NCI-H2171 (cell line): ENCODE measurements around the gene GOLGA6L26.
"Not testable (repeated sequence)": the region's sequence is repeated elsewhere in the genome, so short reads cannot be mapped to it uniquely, and the experiment has no call there.

Source experiments
- DNase-seq: peaks from one replicate; lab custom pipeline; 2025; lab: John Stamatoyannopoulos, UW

Gene GOLGA6L26

GRCh38 chr15:23334096-23334495 is at the start of gene GOLGA6L26:
Gene GOLGA6L26 (minus strand): TSS chr15:23334196. CDS start chr15:23334135, 61 bp downstream.
- DNase-seq = not testable (repeated sequence)

- DNase-seq = not testable (repeated sequence)
These were observed 47.2 kb upstream of the GOLGA6L26 start for GRCh38 chr15:23381192-23381591.

- not testable (repeated sequence) for DNase-seq
These were observed 46.7 kb upstream of the GOLGA6L26 start for GRCh38 chr15:23380700-23381099.

- not testable (repeated sequence) for DNase-seq
These were observed 45.0 kb upstream of the GOLGA6L26 start for GRCh38 chr15:23378946-23379345.

- DNase-seq = not testable (repeated sequence)
These were observed 40.2 kb upstream of the GOLGA6L26 start for GRCh38 chr15:23374226-23374625.

GRCh38 chr15:23372891-23373600 is 39.0 kb upstream of the GOLGA6L26 start:
- DNase-seq = not testable (repeated sequence)

GRCh38 chr15:23372284-23372683 is 38.3 kb upstream of the GOLGA6L26 start:
- no peak for DNase-seq

GRCh38 chr15:23371868-23372267 is 37.9 kb upstream of the GOLGA6L26 start:
- not testable (repeated sequence) for DNase-seq

- DNase-seq = not testable (repeated sequence)
These were observed 37.1 kb upstream of the GOLGA6L26 start for GRCh38 chr15:23371134-23371533.

GRCh38 chr15:23370578-23370977 is 36.6 kb upstream of the GOLGA6L26 start:
- no peak for DNase-seq

- not testable (repeated sequence) for DNase-seq
These were observed 30.3 kb upstream of the GOLGA6L26 start for GRCh38 chr15:23364261-23364660.

- DNase-seq = not testable (repeated sequence)
These were observed 28.6 kb upstream of the GOLGA6L26 start for GRCh38 chr15:23362622-23363021.

- DNase-seq = not testable (repeated sequence)
These were observed 20.5 kb upstream of the GOLGA6L26 start, which contains the start of gene GOLGA8S for GRCh38 chr15:23354448-23354847. Gene GOLGA8S (plus strand): TSS chr15:23354748. CDS start chr15:23354810, 62 bp downstream.

GRCh38 chr15:23311233-23311632 is 22.8 kb downstream of the GOLGA6L26 start:
- not testable (repeated sequence) for DNase-seq

- not testable (repeated sequence) for DNase-seq
These were observed 28.1 kb downstream of the GOLGA6L26 start for GRCh38 chr15:23305921-23306320.

GRCh38 chr15:23304805-23305204 is 29.2 kb downstream of the GOLGA6L26 start:
- not testable (repeated sequence) for DNase-seq

GRCh38 chr15:23304267-23304666 is 29.7 kb downstream of the GOLGA6L26 start:
- not testable (repeated sequence) for DNase-seq

GRCh38 chr15:23303654-23304053 is 30.3 kb downstream of the GOLGA6L26 start:
- not testable (repeated sequence) for DNase-seq

- DNase-seq = not testable (repeated sequence)
These were observed 30.8 kb downstream of the GOLGA6L26 start for GRCh38 chr15:23303246-23303645.
